ENCODE measurements around the gene RCC2. TPM values are rescaled to one million over a fixed set of nuclear protein-coding genes. Genes with fewer than 3 reads are reported as not detected.

The RCC2 gene
- total RNA-seq, 4 donors from 2014 or later: 11.8 to 50.4 (median 25.7) TPM

DNA sequence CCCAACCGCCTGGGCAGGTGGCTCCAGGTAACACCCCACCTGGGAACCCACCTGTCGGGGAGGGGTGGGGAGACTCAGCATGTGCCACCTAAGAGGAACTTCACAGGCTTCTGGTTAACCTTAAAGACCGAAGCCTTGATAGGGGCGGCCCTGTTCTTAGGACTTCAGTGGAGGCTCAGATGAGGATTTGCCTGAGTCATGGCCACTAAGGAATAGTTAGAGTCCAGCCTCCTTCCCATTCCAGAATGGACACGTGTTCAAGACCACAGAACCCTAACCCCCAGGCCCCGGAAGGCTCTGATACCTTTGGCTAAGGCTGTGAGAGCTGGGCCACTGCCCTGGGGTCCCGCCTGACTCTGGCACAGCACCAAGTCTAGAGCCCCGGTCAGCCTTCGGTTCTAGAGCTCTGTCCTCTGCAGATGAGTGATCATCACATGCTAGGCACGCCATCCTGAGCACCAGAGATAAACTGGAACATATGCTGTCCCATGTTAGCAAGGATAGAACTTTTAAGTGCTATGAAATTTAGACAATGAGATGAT lies 47.2 kb downstream of the RCC2 start:
- Histone ChIP-seq H3K27me3 (no peaks in the 10 kb centered on the region), H3K4me1 (no peaks in the 10 kb centered on the region), H3K4me3 (no peak overlapping the region), H3K36me3 (no peaks in the 10 kb centered on the region), H3K27ac (no peak overlapping the region), H3K9me3 (no peaks in the 10 kb centered on the region)
- no peak for TF ChIP-seq POLR2A (IDR thresholded peaks at IDR 0.05)
- TF ChIP-seq, protein P1, sequence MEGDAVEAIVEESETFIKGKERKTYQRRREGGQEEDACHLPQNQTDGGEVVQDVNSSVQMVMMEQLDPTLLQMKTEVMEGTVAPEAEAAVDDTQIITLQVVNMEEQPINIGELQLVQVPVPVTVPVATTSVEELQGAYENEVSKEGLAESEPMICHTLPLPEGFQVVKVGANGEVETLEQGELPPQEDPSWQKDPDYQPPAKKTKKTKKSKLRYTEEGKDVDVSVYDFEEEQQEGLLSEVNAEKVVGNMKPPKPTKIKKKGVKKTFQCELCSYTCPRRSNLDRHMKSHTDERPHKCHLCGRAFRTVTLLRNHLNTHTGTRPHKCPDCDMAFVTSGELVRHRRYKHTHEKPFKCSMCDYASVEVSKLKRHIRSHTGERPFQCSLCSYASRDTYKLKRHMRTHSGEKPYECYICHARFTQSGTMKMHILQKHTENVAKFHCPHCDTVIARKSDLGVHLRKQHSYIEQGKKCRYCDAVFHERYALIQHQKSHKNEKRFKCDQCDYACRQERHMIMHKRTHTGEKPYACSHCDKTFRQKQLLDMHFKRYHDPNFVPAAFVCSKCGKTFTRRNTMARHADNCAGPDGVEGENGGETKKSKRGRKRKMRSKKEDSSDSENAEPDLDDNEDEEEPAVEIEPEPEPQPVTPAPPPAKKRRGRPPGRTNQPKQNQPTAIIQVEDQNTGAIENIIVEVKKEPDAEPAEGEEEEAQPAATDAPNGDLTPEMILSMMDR (IDR thresholded peaks at IDR 0.05): no peak
- intact Hi-C loops (cut with DNase I; ENCODE audit: low total_unique reads): no loop called here
- DNase-seq: no peak

GRCh38 chr1:17381161-17381560 lies 58.3 kb downstream of the RCC2 start:
- H3K36me3 ChIP-seq: no peaks in the 10 kb centered on the region
- H3K4me1 ChIP-seq: no peaks in the 10 kb centered on the region
- no peaks in the 10 kb centered on the region for H3K27me3 ChIP-seq
- no peaks in the 10 kb centered on the region for H3K9me3 ChIP-seq
- H3K27ac ChIP-seq: no peak overlapping the region
- intact Hi-C loops (cut with DNase I; ENCODE audit: low total_unique reads): no loop called here
- no peak for TF ChIP-seq POLR2A (IDR thresholded peaks at IDR 0.05)
- TF ChIP-seq, protein P1 (IDR thresholded peaks at IDR 0.05): no peak
- H3K4me3 ChIP-seq: no peak overlapping the region
- DNase-seq: no peak

DNA sequence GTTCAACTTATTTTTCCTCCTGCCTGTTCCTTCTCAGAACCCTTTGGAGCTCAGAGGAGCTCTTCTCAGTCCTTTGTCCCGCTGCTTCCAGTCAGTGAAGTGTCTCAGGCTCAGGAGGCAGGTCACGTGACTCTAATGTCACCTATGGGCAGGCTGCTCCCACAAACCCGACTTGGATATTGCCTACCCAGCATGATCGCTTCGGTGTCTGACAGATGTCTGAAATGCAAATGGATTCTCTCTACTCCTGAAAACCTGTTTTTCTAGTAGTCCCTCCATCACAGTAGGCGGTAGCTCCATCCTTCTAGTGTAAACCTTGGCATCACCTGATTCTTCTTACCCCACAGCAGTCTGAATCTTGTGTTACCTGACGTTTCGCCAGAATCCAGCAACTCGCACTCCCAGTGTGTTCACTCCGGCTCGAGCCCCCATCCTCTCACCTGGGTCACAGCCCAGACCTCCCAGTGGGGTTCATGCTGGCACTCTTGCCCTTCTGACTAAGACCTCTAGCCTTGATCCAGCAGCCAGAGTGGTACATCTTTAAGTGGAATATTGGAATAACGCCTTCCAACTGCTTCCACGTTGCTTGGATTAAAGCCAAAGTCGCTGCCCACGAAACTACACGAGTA lies 62.0 kb downstream of the RCC2 start:
- H3K36me3 ChIP-seq: no peaks in the 10 kb centered on the region
- no peak for DNase-seq
- intact Hi-C loops (cut with DNase I; ENCODE audit: low total_unique reads): no loop called here
- no peaks in the 10 kb centered on the region for H3K27me3 ChIP-seq
- no peaks in the 10 kb centered on the region for H3K4me1 ChIP-seq
- TF ChIP-seq POLR2A (IDR thresholded peaks at IDR 0.05): no peak
- TF ChIP-seq, protein P1 (IDR thresholded peaks at IDR 0.05): no peak
- no peak overlapping the region for H3K4me3 ChIP-seq
- no peak overlapping the region for H3K27ac ChIP-seq
- no peaks in the 10 kb centered on the region for H3K9me3 ChIP-seq

GRCh38 chr1:17375651-17376050 lies 63.8 kb downstream of the RCC2 start:
- Histone ChIP-seq H3K4me1 (no peaks in the 10 kb centered on the region), H3K27me3 (no peaks in the 10 kb centered on the region), H3K27ac (no peak overlapping the region), H3K9me3 (no peaks in the 10 kb centered on the region), H3K4me3 (no peak overlapping the region), H3K36me3 (no peaks in the 10 kb centered on the region)
- intact Hi-C loops (cut with DNase I; ENCODE audit: low total_unique reads): no loop called here
- no peak for DNase-seq
- TF ChIP-seq POLR2A (IDR thresholded peaks at IDR 0.05): no peak

- Histone ChIP-seq H3K27ac (no peak overlapping the region), H3K27me3 (no peaks in the 10 kb centered on the region)
- intact Hi-C loops (cut with DNase I; ENCODE audit: low total_unique reads): no loop called here
Measured at GRCh38 chr1:17372955-17373354, 66.5 kb downstream of the RCC2 start.

More at GRCh38 chr1:17372955-17373354, 66.5 kb downstream of the RCC2 start:
- DNase-seq: no peak
- no peaks in the 10 kb centered on the region for H3K4me1 ChIP-seq
- no peaks in the 10 kb centered on the region for H3K9me3 ChIP-seq
- H3K36me3 ChIP-seq: no peaks in the 10 kb centered on the region
- TF ChIP-seq, protein P1 (IDR thresholded peaks at IDR 0.05): no peak
- no peak for TF ChIP-seq POLR2A (IDR thresholded peaks at IDR 0.05)
- H3K4me3 ChIP-seq: no peak overlapping the region

Measured in uterus (tissue), 4 donors.